ENCODE measurements around the gene HCN3. TPM values are rescaled to one million over a fixed set of nuclear protein-coding genes. Genes with fewer than 3 reads are reported as not detected.

HCN3 gene
- total and polyA plus RNA-seq, 2 of the 13 experiments (the other 11 are each of a cell fraction or from before 2014, with no cell fraction given), result 2.4 to 10.2 TPM

DNA sequence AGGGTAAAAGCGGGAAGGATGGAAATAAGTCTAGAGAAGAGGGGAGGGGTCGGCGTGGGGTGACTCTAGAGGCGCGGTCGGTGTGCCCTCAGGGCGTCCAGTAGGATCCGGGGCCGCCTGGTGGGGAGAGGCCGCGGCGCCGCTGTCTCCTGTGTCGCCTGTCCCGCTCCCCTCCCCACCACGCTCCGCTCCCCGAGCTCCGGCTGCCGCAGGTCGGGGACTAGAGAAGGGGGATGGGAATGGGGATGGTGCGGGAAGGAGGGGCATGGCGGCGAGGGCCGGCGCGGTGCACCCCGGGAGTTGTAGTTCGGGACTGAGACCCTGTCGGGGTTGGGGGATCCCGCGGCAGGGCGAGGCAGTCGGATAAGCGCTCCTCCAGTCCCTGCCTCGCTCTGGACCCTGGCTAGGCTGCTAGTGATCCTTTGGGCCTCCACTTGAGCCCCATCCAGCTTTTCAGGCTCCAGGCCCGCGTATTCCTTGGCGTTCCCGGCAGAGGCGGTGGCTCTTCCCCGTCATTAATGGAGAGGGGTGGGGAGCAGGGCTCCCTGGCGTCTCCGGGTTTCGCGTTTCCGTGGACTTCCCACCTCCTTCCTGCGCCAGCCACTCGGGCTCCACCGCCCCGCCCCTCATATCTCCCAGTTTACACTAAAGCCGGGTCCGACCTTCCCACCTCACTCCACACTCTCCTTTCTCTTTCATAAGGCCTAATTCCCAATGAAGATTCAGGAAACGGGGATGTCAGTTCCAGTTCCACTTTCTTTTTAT lies 21.8 kb upstream of the HCN3 start, which contains the start of gene ENTREP3 (continued):
- TF ChIP-seq SMAD9 (CRISPR knock-in tag; IDR thresholded peaks at IDR 0.05) (no peak), CBFB (CRISPR knock-in tag; IDR thresholded peaks at IDR 0.05) (peak; percentile 68; the same call in 1 of the 2 replicates), ZNF549 (CRISPR knock-in tag; IDR thresholded peaks at IDR 0.05) (no peak), ZMYM3 (CRISPR knock-in tag; IDR thresholded peaks at IDR 0.05) (no peak), EZH2 (conservative IDR thresholded peaks at IDR 0.05; ENCODE audit: low read depth, low read length) (no peak), SOX5 (CRISPR knock-in tag; IDR thresholded peaks at IDR 0.05; ENCODE audit: borderline replicate concordance) (no peak), ZNF10 (CRISPR knock-in tag; IDR thresholded peaks at IDR 0.05; ENCODE audit: borderline replicate concordance, low read depth) (no peak), EED (CRISPR knock-in tag; IDR thresholded peaks at IDR 0.05) (no peak), TEAD2 (CRISPR knock-in tag; IDR thresholded peaks at IDR 0.05) (no peak), PPARG (CRISPR knock-in tag; conservative IDR thresholded peaks at IDR 0.05) (0 out of 2 replicates have a peak, but pooled peaks have one; percentile 19), SRY (CRISPR knock-in tag; IDR thresholded peaks at IDR 0.05) (no peak), KDM3A (CRISPR knock-in tag; IDR thresholded peaks at IDR 0.05; ENCODE audit: low read depth) (no peak), TOE1 (CRISPR knock-in tag; IDR thresholded peaks at IDR 0.05) (no peak), ZNF598 (CRISPR knock-in tag; IDR thresholded peaks at IDR 0.05; ENCODE audit: borderline replicate concordance) (no peak), ZNF225 (CRISPR knock-in tag; IDR thresholded peaks at IDR 0.05) (no peak), KDM4B (CRISPR knock-in tag; IDR thresholded peaks at IDR 0.05) (no peak), CBX5 (CRISPR knock-in tag; IDR thresholded peaks at IDR 0.05; ENCODE audit: borderline replicate concordance) (0 out of 2 replicates have a peak, but pooled peaks have one; percentile 39), ZNF124 (CRISPR knock-in tag; IDR thresholded peaks at IDR 0.05) (0 out of 2 replicates have a peak, but pooled peaks have one; percentile 50), ZNF678 (CRISPR knock-in tag; IDR thresholded peaks at IDR 0.05) (no peak), DPF2 (CRISPR knock-in tag; IDR thresholded peaks at IDR 0.05; ENCODE audit: borderline replicate concordance, low read depth) (no peak)
- TF ChIP-seq, protein P1, sequence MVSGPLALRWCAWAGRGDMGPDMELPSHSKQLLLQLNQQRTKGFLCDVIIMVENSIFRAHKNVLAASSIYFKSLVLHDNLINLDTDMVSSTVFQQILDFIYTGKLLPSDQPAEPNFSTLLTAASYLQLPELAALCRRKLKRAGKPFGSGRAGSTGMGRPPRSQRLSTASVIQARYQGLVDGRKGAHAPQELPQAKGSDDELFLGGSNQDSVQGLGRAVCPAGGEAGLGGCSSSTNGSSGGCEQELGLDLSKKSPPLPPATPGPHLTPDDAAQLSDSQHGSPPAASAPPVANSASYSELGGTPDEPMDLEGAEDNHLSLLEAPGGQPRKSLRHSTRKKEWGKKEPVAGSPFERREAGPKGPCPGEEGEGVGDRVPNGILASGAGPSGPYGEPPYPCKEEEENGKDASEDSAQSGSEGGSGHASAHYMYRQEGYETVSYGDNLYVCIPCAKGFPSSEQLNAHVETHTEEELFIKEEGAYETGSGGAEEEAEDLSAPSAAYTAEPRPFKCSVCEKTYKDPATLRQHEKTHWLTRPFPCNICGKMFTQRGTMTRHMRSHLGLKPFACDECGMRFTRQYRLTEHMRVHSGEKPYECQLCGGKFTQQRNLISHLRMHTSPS (CRISPR knock-in tag; IDR thresholded peaks at IDR 0.05; ENCODE audit: low read depth), result no peak
- TF ChIP-seq, protein P2, sequence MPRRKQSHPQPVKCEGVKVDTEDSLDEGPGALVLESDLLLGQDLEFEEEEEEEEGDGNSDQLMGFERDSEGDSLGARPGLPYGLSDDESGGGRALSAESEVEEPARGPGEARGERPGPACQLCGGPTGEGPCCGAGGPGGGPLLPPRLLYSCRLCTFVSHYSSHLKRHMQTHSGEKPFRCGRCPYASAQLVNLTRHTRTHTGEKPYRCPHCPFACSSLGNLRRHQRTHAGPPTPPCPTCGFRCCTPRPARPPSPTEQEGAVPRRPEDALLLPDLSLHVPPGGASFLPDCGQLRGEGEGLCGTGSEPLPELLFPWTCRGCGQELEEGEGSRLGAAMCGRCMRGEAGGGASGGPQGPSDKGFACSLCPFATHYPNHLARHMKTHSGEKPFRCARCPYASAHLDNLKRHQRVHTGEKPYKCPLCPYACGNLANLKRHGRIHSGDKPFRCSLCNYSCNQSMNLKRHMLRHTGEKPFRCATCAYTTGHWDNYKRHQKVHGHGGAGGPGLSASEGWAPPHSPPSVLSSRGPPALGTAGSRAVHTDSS (CRISPR knock-in tag; conservative IDR thresholded peaks at IDR 0.05), result no peak
- TF ChIP-seq, protein P3, sequence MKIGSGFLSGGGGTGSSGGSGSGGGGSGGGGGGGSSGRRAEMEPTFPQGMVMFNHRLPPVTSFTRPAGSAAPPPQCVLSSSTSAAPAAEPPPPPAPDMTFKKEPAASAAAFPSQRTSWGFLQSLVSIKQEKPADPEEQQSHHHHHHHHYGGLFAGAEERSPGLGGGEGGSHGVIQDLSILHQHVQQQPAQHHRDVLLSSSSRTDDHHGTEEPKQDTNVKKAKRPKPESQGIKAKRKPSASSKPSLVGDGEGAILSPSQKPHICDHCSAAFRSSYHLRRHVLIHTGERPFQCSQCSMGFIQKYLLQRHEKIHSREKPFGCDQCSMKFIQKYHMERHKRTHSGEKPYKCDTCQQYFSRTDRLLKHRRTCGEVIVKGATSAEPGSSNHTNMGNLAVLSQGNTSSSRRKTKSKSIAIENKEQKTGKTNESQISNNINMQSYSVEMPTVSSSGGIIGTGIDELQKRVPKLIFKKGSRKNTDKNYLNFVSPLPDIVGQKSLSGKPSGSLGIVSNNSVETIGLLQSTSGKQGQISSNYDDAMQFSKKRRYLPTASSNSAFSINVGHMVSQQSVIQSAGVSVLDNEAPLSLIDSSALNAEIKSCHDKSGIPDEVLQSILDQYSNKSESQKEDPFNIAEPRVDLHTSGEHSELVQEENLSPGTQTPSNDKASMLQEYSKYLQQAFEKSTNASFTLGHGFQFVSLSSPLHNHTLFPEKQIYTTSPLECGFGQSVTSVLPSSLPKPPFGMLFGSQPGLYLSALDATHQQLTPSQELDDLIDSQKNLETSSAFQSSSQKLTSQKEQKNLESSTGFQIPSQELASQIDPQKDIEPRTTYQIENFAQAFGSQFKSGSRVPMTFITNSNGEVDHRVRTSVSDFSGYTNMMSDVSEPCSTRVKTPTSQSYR (CRISPR knock-in tag; IDR thresholded peaks at IDR 0.05; ENCODE audit: borderline replicate concordance), result peak; percentile 94
- TF ChIP-seq, protein P4, sequence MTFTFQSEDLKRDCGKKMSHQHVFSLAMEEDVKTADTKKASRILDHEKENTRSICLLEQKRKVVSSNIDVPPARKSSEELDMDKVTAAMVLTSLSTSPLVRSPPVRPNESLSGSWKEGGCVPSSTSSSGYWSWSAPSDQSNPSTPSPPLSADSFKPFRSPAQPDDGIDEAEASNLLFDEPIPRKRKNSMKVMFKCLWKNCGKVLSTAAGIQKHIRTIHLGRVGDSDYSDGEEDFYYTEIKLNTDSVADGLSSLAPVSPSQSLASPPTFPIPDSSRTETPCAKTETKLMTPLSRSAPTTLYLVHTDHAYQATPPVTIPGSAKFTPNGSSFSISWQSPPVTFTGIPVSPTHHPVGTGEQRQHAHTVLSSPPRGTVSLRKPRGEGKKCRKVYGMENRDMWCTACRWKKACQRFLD (CRISPR knock-in tag; IDR thresholded peaks at IDR 0.05; ENCODE audit: borderline replicate concordance), result no peak
